Smooth muscle cell (in vitro differentiated cells): Measurements from ENCODE around the gene FGF12. TPM values are rescaled to one million over a fixed set of nuclear protein-coding genes. Genes with fewer than 3 reads are reported as not detected.
"Not testable (repeated sequence)": the region's sequence is repeated elsewhere in the genome, so short reads cannot be mapped to it uniquely, and the experiment has no call there.

Experiments used
- DNase-seq: peaks from one replicate; lab custom pipeline; 2025; ENCODE audit not compliant: unreplicated experiment; lab: John Stamatoyannopoulos, UW
- H2AFZ ChIP-seq: fragments of 200-600 bp; sonication (generic); 2 replicates; pipeline ENCODE4 v1.6.0; 2016; ENCODE audit warnings: antibody characterized with exemption, low read depth, mild to moderate bottlenecking
- H3F3A ChIP-seq: fragments of 200-600 bp; sonication (generic); 2 replicates; pipeline ENCODE4 v1.6.0; 2017; ENCODE audit warnings: antibody characterized with exemption, low read depth
- H3K27ac ChIP-seq: fragments of 200-600 bp; sonication (generic); 2 replicates; pipeline ENCODE4 v1.5.1; 2016; ENCODE audit warnings: low read depth, mild to moderate bottlenecking
- H3K27me3 ChIP-seq: fragments of 200-600 bp; sonication (generic); 2 replicates; pipeline ENCODE4 v1.6.1; 2016; ENCODE audit warnings: low read depth, mild to moderate bottlenecking
- H3K36me3 ChIP-seq: fragments of 200-600 bp; sonication (generic); 2 replicates; pipeline ENCODE4 v1.5.1; 2016; ENCODE audit warnings: low read depth
- H3K4me1 ChIP-seq: fragments of 200-600 bp; sonication (generic); 2 replicates; pipeline ENCODE4 v1.5.1; 2016; ENCODE audit warnings: low read depth
- H3K4me2 ChIP-seq: fragments of 200-600 bp; sonication (generic); 2 replicates; pipeline ENCODE4 v1.6.0; 2016; ENCODE audit warnings: mild to moderate bottlenecking
- H3K4me3 ChIP-seq: fragments of 200-600 bp; sonication (generic); 2 replicates; pipeline ENCODE4 v1.5.1; 2016; ENCODE audit warnings: mild to moderate bottlenecking
- H3K79me2 ChIP-seq: fragments of 200-600 bp; sonication (generic); 2 replicates; pipeline ENCODE4 v1.6.0; 2016; ENCODE audit warnings: low read depth, mild to moderate bottlenecking
- H3K9ac ChIP-seq: fragments of 200-600 bp; sonication (generic); 2 replicates; pipeline ENCODE4 v1.6.0; 2016; ENCODE audit warnings: low read depth
- H3K9me3 ChIP-seq: fragments of 200-600 bp; sonication (generic); replicated peaks from 2 replicates; pipeline ENCODE4 v1.5.1; 2016; ENCODE audit warnings: low read depth
- H4K20me1 ChIP-seq: fragments of 200-600 bp; sonication (generic); 2 replicates; pipeline ENCODE4 v1.6.0; 2016; ENCODE audit warnings: low read depth
- CTCF ChIP-seq: fragments of 200-600 bp; sonication (generic); IDR thresholded peaks from 2 replicates; pipeline ENCODE4 v1.5.1; 2017; ENCODE audit warnings: borderline replicate concordance, mild to moderate bottlenecking, antibody characterized with exemption; ENCODE audit not compliant: insufficient read depth, poor library complexity, severe bottlenecking
- WGBS: methylation state at CpG from one replicate; pipeline ENCODE4 v1.1.7; 2016; ENCODE audit warnings: low lambda C conversion rate; 5-methylcytosine and 5-hydroxymethylcytosine counted together
- polyA plus RNA-seq: library from polyadenylated mRNA; unstranded; fragments of >200 nt; fragmentation: Nextera tagmentation; extraction: Ambion mirVana; gene quantifications from 2 replicates; pipeline ENCODE4 v1.2.1, GENCODE V29; 2016
- total RNA-seq: library from RNA; depleted of rRNA; stranded (reverse); fragments of >200 nt; gene quantifications from 2 replicates; pipeline ENCODE4 v1.2.3, GENCODE V29; 2014

Gene FGF12
- total and polyA plus RNA-seq, 2 experiments from 2014 or later, result 0.47 to 1.0 TPM

DNA sequence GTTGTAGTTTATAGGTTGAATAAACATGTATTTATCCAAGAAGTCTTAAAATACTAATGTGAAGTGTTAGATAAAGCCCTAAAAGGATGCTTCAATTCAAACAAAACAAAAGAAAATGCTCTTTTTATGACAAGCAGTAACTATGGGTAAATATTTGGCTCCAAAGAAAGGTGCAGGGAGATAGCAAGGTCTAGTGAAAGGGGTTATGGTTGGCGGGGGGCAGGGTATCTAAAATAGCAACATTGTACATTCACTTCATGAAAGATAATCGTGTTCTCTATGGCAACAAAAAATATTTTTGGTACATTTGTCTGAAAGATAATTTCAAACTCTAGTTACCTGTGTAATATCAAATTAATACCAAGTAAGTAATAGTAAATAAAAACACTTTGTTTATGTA is 149.5 kb downstream of the FGF12 start:
- Histone ChIP-seq H3K9me3 (no peaks in the 10 kb centered on the region), H3K9ac (no peak overlapping the region), H3K4me2 (no peak overlapping the region), H2AFZ (no peak overlapping the region), H3K27ac (no peak overlapping the region), H3F3A (no peaks in the 10 kb centered on the region), H3K4me1 (no peaks in the 10 kb centered on the region), H3K27me3 (no peaks in the 10 kb centered on the region), H4K20me1 (no peaks in the 10 kb centered on the region), H3K36me3 (no peaks in the 10 kb centered on the region), H3K79me2 (no peaks in the 10 kb centered on the region), H3K4me3 (no peak overlapping the region)
- no peak for TF ChIP-seq CTCF
- no peak for DNase-seq
- 74% methylated on average over 2 of the region's 2 CpGs for WGBS

DNA sequence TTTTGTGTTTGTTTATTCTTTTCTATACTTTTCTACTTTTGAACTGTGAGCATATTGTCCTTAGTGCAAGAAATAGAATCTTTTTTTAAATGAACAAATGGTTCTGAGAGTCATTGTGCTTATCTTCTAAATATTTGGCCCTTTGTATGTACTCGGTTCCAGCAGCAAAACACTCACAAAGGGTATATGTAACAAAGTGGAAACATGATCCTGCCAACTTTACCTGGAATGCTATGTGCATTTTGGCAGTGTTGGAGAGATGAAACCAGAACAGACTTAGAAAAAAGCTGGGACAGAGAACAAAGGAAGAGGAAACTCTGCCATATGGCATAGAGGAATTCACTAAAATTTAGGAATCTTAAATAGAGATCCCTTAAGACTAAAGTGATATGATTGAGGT is 150.1 kb downstream of the FGF12 start:
- no peak overlapping the region for H2AFZ ChIP-seq
- no peaks in the 10 kb centered on the region for H3K9me3 ChIP-seq
- H3K79me2 ChIP-seq, result no peaks in the 10 kb centered on the region
- H3K36me3 ChIP-seq, result no peaks in the 10 kb centered on the region
- no peak overlapping the region for H3K4me2 ChIP-seq
- WGBS, result 78% methylated on average over 1 of the region's 1 CpG
- no peak for DNase-seq
- H3K27me3 ChIP-seq, result no peaks in the 10 kb centered on the region
- no peak for TF ChIP-seq CTCF
- no peak overlapping the region for H3K9ac ChIP-seq
- no peak overlapping the region for H3K27ac ChIP-seq
- no peaks in the 10 kb centered on the region for H4K20me1 ChIP-seq
- no peaks in the 10 kb centered on the region for H3F3A ChIP-seq
- no peaks in the 10 kb centered on the region for H3K4me1 ChIP-seq
- H3K4me3 ChIP-seq, result no peak overlapping the region

- H3K27ac ChIP-seq, H4K20me1 ChIP-seq, DNase-seq, H3K79me2 ChIP-seq, H3K4me2 ChIP-seq, H3K36me3 ChIP-seq, H3F3A ChIP-seq, H3K9ac ChIP-seq, H3K27me3 ChIP-seq, H2AFZ ChIP-seq, H3K4me3 ChIP-seq, H3K9me3 ChIP-seq, H3K4me1 ChIP-seq: not testable (repeated sequence)
- WGBS, result 92% methylated on average over 5 of the region's 5 CpGs
Observed at GRCh38 chr3:192576704-192577103, 150.6 kb downstream of the FGF12 start.

GRCh38 chr3:192575879-192576506 is 151.3 kb downstream of the FGF12 start:
- Histone ChIP-seq H3K27ac (no peak overlapping the region), H3K79me2 (no peaks in the 10 kb centered on the region), H3K4me3 (no peak overlapping the region), H3K9ac (no peak overlapping the region), H3K27me3 (no peaks in the 10 kb centered on the region), H3K9me3 (no peaks in the 10 kb centered on the region), H3K36me3 (no peaks in the 10 kb centered on the region), H3F3A (no peaks in the 10 kb centered on the region), H4K20me1 (no peaks in the 10 kb centered on the region), H2AFZ (no peak overlapping the region), H3K4me1 (no peaks in the 10 kb centered on the region), H3K4me2 (no peak overlapping the region)
- no peak for TF ChIP-seq CTCF
- no peak for DNase-seq
- WGBS, result 66% methylated on average over 3 of the region's 3 CpGs
